CD4-positive, alpha-beta T cell treated with Interleukin-17A for 1 hour (primary cell): ENCODE data around the gene SRP54.
"Not testable (repeated sequence)": the region's sequence is repeated elsewhere in the genome, so short reads cannot be mapped to it uniquely, and the experiment has no call there.

ENCODE experiments used
- DNase-seq: peaks from one replicate; pipeline ENCODE4 v3.0.0-alpha.2; 2020

SRP54 gene

DNA sequence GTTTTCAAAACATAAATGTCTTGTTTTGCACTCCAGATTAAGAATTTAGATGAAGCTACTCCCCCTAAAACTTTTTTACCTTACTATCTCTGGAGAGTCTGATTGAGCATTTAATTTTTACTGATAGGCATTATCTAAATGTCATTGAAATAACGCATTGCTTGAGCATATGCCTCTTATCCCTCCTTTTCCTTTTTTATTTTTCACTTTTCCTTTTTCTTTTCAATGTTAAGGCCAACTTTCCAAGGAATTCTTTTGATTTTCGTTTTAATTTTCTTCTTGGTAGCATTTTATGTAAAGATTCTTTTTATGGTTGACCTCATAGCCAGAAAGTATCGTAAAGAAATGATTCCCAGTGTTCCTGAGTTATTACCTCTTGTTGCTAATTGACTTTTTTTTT, 2.9 kb downstream of the SRP54 start:
- no peak for DNase-seq

DNA sequence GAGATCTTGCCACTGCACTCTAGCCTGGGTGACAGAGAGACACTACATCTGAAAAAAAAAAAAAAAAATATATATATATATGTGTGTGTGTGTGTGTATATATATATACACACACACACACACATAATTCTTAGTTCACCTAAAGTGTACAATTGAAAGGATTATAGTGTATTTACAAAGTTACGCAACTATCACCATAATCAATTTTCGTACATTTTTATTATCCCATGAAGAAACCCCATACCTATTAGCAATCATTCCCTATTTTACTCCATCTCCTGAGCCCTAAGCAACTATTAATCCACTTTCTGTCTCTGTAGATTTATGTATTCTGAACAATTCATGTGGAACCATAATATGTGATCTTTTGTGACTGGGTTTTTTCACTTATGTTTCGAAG, 4.4 kb downstream of the SRP54 start:
- DNase-seq: no peak

DNA sequence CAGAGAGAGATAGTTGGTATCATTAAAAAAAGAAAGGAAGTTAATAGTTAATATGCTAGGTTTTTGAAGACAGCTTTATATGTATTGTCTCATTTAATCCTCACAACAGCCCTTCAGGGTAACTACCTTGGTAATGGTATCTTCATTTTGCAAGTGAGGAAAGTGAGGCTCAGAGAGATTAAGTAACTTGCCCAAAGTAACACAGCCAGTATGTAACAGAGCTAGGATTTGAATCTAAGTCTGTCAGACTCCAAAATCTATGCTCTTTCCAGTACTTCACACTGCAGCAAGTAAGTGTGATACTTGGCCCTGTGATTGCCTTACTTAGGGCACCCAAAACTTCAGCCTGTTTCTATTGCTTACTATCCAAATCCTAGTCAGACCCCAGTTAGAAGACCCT, 7.0 kb downstream of the SRP54 start:
- DNase-seq: no peak

DNA sequence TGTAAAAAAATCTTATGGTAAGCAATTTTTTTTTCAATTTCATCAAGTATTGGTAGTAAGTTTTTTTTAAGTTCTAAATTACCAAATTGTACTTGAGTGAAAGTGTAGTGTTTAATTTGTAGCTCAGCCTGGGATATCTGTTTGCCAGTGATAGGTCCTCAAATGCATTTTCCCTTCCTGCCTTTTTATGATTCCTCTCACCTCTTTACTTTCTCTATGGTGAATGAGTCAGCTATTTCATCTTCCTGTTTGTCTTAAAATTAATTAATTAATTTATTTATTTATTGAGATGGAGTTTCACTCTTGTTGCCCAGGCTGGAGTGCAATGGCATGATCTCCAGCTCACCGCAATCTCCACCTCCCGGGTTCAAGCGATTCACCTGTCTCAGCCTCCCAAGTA, 10.6 kb downstream of the SRP54 start:
- no peak for DNase-seq

DNA sequence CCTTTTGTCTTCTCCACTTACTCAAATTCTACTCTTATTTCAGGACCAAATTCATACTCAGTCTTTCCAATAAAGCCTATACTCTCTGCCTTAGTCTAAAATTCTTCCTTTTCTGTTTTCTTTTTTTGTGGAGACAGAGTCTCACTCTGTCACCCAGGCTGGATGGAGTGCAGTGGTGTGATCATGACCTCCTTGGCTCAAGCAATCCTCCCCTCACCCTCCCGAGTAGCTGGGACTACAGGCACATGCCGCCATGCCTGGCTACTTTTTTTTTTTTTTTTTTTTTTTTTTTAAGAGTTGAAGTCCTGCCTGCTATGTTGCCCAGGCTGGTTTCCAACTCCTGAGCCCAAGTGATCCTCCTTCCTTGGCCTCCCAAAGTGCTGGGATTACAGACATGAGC, 11.9 kb downstream of the SRP54 start:
- no peak for DNase-seq

DNA sequence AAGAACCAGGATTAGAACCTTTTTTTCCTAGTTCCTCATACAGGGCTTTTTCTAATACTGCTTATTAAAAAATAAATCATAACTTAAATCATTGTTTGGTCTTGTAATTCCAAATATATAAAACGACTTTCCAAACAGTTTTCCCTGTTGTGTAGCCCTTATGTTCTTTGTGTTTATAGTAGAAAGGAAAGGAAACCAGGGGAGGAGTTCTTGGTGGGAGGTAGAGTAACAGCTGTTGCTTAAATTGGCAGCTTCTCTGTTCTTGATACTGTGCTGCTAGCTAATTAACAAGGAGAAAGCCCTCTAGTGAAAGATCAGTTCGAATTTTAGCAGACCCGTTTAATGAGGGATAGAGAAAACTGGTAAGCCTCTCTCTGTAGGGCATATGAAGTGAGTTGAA, 15.0 kb downstream of the SRP54 start:
- no peak for DNase-seq

DNA sequence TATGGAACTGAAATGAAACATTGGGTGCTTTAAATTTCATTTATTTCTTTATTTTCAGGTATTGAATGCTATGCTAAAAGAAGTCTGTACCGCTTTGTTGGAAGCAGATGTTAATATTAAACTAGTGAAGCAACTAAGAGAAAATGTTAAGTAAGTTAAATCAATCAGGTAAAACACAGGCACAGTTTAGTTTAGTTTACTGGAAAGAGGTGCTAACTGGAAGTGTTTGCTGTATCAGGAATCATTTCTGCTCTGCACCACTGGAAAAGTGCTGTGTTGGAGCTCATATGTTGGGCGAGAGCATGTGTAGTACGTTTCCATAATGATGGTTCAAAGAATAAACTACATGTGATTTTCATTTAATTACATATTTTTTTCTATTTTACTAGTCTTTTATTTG, 16.7 kb downstream of the SRP54 start:
- DNase-seq: no peak

DNA sequence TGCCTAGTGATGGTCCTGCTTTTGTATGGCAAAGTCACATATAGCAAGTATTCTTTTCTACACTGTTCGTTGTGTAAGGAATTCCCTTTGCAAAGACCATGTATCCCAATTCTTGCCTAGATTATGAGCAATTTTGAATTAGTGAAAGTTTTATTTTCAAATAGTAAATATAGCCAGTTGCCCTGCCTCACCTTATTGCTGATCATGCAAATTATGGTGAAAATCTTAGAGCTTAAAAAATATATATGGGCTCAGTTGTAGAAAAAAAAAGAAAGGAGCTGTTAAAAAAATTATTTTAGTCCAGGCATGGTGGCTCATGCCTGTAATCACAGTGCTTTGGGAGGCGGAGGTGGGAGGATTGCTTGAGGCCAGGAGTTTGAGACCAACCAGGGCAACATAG, 18.8 kb downstream of the SRP54 start:
- DNase-seq: no peak

DNA sequence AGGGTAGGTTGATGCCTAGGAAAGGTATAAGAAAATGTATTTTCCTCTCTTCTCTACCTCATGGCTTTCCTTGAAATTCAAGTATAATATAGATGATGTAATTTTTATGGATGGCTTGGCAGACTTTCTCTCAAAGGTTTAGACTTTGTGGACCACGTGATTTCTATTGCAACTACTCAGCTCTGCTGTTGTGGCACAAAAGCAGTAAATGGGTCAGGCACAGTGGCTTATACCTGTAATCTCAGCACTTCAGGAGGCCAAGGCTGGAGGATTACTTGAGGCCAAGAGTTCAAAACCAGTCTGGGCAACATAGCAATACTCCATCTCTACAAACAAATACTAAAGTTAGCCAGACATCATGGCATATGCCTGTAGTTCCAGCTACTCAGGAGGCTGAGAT, 22.0 kb downstream of the SRP54 start:
- no peak for DNase-seq

DNA sequence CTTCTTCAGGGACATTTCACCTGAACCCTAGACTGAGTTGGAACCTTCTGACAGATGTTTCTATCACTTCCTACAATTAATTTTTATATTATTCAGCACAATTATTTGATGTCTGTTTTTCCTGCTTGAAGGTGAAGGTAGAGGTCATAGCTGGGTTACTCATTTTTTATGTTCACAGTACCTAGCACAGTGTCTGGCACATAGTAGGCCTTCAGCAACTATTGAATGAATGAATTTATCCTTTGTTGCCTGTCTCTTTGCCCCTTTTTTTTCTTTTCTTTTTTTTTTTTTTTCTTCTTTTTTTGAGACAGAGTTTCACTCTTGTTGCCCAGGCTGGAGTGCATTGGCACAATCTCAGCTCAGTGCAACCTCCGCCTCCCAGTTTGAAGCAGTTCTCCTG, 33.8 kb downstream of the SRP54 start:
- DNase-seq: no peak

DNA sequence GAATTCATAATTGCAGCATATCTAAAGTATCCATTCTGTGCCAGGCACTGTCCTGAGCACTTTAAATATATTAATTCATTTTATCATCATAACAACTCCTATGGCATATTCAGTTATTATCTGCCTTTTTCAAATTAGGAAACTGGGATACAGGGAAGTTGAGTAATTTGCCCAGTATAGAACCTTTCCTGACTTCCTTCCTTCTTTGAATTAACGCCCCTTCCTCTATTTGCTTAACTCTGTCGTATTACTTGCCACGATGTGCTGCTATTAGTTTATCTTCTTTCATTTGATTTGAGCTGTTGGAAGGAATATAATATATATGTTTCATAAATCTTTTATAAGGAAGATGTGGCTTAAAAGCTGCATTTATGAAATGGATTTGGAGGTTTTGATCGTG, 37.9 kb downstream of the SRP54 start:
- DNase-seq: no peak

DNA sequence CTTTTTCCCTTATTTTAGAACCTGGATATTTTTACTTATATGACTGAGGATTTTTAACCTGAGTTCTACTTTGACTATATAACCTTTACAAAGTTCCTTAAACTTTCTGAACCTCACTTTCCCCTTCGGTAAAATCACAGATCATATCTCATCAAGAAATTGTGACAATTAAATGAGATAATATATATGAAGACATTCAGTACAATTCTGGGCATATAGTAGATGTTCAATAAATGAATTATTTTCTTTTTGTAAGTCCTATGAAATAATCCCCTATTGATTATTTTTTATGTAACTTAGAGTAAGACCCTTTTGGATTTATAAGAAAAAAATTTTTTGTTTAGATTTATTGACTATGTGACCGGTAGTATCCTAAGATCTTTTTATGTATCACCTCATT, 45.6 kb downstream of the SRP54 start:
- DNase-seq: no peak

DNA sequence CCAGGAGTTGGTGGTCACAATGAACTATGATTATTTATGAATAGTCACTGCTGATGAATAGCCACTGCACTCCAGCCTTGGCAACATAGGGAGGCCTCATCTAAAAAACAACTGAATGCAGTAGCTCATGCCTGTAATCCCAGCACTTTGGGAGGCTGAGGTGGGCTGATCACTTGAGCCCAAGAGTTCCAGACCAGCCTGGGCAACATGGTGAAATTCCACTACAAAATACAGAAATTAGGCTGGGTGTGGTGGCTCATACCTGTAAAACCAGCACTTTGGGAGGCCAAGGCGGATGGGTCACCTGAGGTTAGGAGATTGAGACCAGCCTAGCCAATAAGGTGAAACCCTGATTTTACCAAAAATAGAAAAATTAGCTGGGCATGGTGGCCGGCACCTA, 49.8 kb downstream of the SRP54 start:
- DNase-seq: no peak

DNA sequence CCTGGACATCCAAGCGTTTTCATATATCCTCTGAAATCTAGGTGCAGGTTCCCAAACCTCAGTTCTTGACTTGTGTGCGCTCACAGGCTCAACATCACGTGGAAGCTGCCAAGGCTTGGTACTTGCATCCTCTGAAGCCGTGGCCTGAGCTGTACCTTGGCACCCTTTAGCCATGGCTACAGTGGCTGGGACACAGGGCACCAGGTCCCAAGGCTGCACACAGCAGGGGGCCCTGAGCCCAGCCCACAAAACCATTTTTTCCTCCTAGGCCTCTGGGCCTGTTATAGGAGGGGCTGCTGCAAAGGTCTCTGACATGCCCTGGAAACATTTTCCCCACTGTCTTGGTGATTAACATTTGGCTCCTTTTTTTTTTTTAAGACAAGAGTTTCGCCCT, 51.6 kb downstream of the SRP54 start:
- no peak for DNase-seq

DNA sequence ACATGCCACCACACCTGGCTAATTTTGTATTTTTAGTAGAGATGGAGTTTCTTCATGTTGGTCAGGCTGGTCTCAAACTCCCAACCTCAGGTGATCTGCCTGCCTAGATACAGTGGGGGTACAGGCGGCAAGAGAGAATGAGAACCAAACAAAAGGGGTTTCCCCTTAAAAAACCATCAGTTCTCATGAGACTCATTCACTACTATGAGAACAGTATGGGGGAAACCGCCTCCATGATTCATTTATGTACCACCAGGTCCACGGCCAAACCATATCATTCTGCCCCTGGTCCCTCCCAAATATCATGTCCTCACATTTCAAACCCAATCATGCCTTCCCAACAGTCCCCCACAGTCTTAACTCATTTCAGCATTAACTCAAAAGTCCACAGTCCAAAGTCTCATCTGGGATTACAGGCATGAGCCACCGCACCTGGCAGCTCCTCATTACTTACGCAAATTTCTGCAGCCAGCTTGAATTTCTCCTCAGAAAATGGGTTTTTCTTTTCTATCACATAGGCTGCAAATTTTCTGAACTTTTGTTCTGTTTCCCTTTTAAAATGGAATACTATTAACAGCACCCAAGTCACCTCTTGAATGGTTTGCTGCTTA, 52.3 kb downstream of the SRP54 start:
- not testable (repeated sequence) for DNase-seq

DNA sequence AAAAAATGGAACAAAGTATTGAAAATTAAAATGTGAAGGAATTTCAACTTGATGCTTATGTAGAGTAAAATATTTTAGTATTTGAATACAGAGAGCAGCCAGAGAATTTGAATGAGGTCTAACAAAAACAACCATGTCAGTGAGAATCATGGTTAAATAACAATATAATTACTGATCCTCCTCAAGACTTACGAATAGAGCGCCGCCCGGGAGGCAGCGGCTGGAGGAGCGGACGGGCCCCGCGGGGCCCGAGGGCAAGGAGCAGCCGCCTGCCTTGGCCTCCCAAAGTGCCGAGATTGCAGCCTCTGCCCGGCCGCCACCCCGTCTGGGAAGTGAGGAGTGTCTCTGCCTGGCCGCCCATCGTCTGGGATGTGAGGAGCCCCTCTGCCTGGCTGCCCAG, 55.5 kb downstream of the SRP54 start:
- DNase-seq: not testable (repeated sequence)

DNA sequence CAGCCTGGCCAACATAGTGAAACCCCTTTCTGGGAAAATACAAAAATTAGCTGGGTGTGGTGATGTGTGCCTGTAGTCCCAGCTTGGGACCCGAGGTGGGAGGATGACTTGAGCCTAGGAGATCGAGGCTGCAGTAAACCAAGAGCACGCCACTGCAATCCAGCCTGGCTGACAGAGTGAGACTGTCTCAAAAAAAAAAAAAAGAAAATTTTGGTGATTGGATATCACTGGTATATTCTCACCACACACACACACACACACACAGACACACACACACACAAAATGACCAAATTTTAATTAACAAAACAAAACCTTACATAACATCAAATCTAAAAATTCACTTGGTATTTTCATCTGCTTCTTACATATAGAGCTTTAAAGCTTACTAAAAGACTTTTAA, 59.8 kb downstream of the SRP54 start:
- DNase-seq: no peak

DNA sequence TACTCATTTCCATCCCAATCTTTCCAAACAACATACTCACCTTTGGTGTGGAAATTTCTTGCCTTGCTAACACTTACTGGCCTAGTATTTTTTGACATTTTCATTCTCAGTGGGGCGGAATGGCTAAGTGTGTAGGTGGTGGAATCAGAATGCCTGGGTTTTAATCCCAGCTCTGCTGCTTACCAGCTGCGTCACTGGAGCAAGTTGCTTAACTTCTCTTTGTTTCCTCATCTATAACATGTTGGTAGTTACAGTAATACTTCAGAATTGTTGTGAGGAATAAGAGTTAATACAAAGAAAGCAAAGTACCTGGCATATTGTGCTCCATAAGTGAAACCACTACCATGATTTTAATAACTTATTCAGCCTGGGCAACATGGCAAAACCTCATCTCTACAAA, 60.3 kb downstream of the SRP54 start:
- DNase-seq: no peak

DNA sequence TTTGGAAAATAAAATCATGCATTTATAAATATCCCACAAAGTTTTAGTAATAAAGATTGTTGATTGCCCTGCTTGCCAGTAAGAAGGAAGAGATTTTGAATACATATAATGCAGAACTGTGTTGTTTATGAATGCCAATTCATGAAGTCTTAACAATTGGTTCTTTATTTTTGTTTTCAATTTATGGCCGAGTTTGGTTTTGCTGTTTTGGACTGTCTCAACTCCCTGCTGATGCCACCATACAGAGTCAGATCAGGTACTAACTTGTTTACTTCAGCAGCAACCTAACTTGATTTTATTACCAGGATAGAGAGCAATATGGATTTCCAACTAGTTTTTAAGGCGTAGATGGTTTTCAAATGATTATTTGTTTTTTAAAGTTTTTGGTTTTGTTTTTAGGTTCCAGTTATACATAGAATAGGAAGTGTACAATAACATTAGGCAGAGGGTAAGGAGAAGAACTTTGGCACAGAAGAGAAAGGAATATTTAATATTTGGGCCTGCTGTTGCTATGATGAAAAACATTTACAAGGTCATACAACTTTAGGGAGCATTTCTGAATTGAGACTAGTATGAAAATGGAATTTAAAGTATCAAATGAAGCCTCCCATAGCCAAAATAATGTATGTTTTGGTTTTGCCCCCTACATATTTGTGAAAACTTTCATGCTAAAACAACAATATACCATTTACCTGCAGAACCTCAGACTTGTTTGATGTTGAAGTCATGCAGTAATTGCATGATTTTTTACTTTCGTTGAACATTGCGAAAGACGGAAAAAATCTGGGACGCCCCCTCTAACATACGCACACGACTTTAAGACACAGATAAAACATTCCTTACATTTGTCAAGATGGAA, 62.4 kb downstream of the SRP54 start:
- DNase-seq: no peak

DNA sequence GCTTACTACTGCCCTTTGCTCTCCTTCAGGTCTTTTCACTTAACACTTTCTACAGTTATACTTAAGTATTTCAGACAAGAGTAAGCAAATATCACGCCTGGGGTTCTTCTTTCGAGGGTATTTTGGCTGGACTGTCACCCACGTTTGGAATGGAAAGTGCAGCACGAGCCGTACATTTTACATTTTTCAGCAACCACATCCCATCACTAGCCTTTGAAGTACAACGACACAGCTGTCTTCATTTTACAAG, 62.9 kb downstream of the SRP54 start:
- no peak for DNase-seq

DNA sequence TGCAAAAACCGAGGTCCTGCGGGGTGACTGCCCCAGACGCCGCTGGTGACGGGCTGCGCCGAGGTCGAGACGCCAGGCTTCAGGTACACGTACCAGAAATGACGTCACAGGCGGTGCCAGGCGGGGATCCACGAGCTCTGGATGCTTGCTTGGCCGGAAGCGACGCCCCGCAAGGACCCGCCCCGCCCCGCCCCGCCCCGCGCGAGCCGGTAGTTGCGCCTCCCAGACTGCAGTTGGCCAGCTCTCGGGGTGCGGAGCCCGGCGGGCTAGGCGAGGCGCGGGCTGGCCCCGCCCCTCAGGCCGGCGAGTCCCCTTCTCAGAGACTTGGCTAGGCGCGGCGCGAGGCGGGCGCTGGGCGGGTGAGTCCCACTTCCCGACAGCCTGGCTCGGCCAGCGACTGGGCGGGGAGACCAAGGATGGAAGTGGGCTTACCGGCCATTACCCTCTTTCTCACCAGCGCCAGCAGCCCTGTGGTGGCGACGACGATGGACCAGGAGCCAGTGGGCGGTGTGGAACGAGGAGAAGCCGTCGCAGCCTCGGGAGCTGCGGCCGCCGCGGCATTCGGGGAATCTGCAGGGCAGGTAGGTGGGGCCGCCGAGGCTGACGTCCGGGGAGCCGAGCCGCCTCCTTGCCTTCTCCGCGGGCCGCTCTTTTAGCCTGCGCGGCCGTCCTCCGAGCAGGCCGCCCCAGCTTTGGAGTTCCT, 63.4 kb downstream of the SRP54 start, which contains the start of gene FAM177A1:
Gene FAM177A1, plus strand, starts transcription at position 225 of the 703 bp plus-strand sequence. Its CDS starts 192 bp downstream, at position 417.
- DNase-seq: peak; percentile 100

DNA sequence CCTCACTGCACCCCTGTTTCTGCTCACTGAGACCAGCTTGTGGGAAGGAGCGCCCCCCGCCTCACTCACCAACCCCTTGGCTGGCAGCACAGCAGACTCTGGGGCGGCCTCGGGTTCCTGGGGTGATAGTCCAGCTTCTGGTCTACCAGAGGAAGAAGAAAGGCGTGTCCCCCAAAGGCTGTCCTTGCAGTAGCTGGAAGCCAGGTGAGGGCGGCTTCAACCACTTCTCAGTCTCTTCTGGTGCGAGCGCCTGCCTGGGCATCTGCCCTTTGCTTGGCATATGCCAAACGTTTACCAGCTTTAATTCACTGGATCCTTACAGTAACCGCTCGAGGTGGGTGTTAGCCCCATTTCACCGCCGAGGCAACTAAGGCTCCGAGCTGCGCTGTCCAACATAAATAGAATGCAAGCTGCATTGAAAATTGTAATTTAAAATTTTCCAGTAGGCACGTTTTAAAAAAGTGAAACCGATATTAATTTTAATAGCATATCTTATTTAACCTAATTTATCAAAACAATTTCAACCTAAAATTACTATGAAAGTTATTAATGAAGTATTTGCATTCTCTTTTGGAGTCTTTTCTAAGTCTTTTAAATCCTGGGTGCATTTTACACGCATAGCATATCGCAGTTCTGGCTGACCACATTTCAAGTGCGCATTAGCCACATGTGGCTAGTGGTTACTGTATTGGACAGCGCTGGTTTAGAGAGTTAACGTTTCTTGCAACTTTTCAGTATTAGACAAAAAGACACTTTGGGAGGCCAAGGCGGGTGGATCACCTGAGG, 64.2 kb downstream of the SRP54 start:
- peak; percentile 24 for DNase-seq

DNA sequence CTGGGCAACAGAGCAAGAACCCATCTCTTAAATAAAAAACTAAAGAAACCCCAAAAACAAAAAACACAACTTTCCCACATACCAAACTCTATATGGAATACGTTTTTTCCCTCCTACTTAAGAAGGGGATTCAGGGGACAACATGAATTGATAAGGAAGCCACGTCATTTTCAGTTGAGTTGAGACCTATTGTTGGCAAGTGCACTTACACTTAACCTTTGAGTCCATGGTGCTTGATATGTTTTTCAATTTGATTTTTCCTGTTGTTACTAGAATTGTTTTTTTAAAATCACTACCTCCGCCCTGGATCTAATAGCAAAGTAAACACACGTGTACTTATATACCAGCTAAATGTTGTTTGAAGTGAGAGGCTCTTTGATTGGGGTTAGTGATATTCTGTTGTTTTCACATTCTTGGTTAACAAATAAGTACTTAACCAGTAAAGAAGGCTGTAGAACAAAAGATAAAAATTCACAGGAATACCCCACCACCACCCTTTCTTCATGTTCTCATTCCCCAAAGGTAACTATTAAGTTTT, 65.3 kb downstream of the SRP54 start:
- no peak for DNase-seq
